Neural crest cell (in vitro differentiated cells): ENCODE results near the gene PRKAR2B. TPM values are rescaled to one million over a fixed set of nuclear protein-coding genes. Genes with fewer than 3 reads are reported as not detected.

Experiments used
- DNase-seq: peaks from one replicate; pipeline ENCODE4 v3.0.0; 2021; ENCODE audit warnings: low read depth, mixed read lengths, low spot score
- H3K27ac Mint-ChIP-seq: one replicate; pipeline ENCODE4 v1.8.0; 2021; ENCODE audit warnings: mild to moderate bottlenecking, mixed read lengths; ENCODE audit not compliant: unreplicated experiment
- H3K27me3 Mint-ChIP-seq: 2 replicates; pipeline ENCODE4 v1.8.0; 2021; ENCODE audit warnings: low read depth, mild to moderate bottlenecking, mixed read lengths
- H3K36me3 Mint-ChIP-seq: 2 replicates; pipeline ENCODE4 v1.8.0; 2021; ENCODE audit warnings: low read depth, mild to moderate bottlenecking, mixed read lengths
- H3K4me1 Mint-ChIP-seq: 2 replicates; pipeline ENCODE4 v1.8.0; 2021; ENCODE audit warnings: mixed read lengths
- H3K4me3 Mint-ChIP-seq: one replicate; pipeline ENCODE4 v1.8.0; 2021; ENCODE audit warnings: mild to moderate bottlenecking, mixed read lengths
- H3K9me3 Mint-ChIP-seq: 2 replicates; pipeline ENCODE4 v1.8.0; 2021; ENCODE audit warnings: mixed read lengths
- total RNA-seq: library from RNA; stranded (reverse); gene quantifications from 2 replicates; pipeline ENCODE4 v1.2.1, GENCODE V29; 2021
- TF ChIP-seq, protein P1 (sequence below): fragments of 200-600 bp; sonication (generic); conservative IDR thresholded peaks from 2 replicates; pipeline ENCODE4 v1.5.0; 2021; ENCODE audit warnings: antibody characterized with exemption, mild to moderate bottlenecking

PRKAR2B gene
- total RNA-seq, 1 donor from 2014 or later, result 14.4 TPM

DNA sequence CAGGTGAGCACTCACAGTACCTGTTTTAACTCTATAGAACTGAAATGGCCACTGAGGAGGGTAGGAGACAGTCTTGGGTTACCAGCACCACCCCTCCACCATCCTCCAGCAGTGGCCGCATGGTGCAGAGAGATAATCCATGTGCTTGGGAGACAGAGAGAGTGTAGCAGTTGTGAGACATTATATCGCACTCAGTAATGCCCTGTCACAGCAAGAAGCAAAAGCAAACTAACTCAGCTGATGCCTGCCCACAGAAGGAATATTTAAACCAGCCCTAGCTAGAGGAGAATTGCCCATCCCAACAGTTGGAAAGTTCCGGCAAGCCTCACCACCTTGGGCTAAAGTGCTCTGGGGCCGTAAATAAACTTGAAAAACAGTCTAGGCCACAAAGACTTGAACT, 65.5 kb downstream of the PRKAR2B start:
- H3K9me3 Mint-ChIP-seq, result peaks cover 3% of the 10 kb centered on the region
- no peaks in the 10 kb centered on the region for H3K36me3 Mint-ChIP-seq
- no peaks in the 10 kb centered on the region for H3K4me1 Mint-ChIP-seq
- H3K27me3 Mint-ChIP-seq, result no peaks in the 10 kb centered on the region
- DNase-seq, result no peak
- TF ChIP-seq, protein P1, sequence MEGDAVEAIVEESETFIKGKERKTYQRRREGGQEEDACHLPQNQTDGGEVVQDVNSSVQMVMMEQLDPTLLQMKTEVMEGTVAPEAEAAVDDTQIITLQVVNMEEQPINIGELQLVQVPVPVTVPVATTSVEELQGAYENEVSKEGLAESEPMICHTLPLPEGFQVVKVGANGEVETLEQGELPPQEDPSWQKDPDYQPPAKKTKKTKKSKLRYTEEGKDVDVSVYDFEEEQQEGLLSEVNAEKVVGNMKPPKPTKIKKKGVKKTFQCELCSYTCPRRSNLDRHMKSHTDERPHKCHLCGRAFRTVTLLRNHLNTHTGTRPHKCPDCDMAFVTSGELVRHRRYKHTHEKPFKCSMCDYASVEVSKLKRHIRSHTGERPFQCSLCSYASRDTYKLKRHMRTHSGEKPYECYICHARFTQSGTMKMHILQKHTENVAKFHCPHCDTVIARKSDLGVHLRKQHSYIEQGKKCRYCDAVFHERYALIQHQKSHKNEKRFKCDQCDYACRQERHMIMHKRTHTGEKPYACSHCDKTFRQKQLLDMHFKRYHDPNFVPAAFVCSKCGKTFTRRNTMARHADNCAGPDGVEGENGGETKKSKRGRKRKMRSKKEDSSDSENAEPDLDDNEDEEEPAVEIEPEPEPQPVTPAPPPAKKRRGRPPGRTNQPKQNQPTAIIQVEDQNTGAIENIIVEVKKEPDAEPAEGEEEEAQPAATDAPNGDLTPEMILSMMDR, result no peak
- H3K27ac Mint-ChIP-seq, result no peak overlapping the region
- H3K4me3 Mint-ChIP-seq, result no peak overlapping the region

DNA sequence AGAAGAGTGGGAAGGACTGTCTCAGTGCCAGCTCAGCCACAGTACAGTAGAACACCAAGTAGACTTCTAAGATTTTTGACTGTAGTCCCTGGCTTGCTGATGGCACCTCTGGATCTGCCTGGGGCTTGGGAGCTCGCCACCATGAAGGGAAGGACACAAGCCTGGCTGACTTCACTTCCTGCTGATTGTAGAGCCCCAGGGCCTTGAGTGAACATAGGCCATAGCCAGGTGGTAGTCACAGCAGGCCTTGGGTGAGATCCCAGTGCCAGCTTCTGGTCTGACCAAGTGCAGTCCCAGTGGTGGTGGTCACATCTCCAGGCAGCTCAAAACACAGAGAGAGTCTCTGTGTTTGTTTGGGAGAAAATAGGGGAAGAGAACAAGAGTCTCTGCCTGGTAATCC, 66.7 kb downstream of the PRKAR2B start:
- H3K36me3 Mint-ChIP-seq, result no peaks in the 10 kb centered on the region
- H3K27me3 Mint-ChIP-seq, result no peaks in the 10 kb centered on the region
- H3K27ac Mint-ChIP-seq, result no peak overlapping the region
- no peaks in the 10 kb centered on the region for H3K4me1 Mint-ChIP-seq
- no peaks in the 10 kb centered on the region for H3K9me3 Mint-ChIP-seq
- TF ChIP-seq, protein P1, result no peak
- DNase-seq, result no peak
- no peak overlapping the region for H3K4me3 Mint-ChIP-seq

DNA sequence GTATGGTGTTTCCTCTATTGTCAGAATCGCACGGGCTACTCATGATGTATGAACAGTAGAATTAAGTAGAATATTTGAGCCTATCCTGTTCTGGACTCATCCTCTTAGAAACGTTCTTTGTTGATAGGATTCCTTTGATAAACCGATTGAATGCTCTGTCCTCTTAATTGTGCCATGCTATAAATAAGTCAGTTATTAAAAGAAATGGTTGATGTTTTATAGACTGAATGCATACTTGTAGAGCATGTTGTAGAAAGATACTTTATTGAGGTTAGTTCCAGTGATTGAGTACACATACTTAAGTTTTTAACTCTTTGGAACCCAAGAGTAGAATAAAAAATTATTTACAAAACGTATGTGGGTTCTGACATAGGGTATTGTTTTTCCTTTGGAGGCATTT, 69.4 kb downstream of the PRKAR2B start:
- no peak for DNase-seq
- no peaks in the 10 kb centered on the region for H3K36me3 Mint-ChIP-seq
- H3K4me1 Mint-ChIP-seq, result peaks cover 9% of the 10 kb centered on the region
- no peak overlapping the region for H3K27ac Mint-ChIP-seq
- H3K27me3 Mint-ChIP-seq, result no peaks in the 10 kb centered on the region
- H3K9me3 Mint-ChIP-seq, result no peaks in the 10 kb centered on the region
- TF ChIP-seq, protein P1, result no peak
- H3K4me3 Mint-ChIP-seq, result no peak overlapping the region

DNA sequence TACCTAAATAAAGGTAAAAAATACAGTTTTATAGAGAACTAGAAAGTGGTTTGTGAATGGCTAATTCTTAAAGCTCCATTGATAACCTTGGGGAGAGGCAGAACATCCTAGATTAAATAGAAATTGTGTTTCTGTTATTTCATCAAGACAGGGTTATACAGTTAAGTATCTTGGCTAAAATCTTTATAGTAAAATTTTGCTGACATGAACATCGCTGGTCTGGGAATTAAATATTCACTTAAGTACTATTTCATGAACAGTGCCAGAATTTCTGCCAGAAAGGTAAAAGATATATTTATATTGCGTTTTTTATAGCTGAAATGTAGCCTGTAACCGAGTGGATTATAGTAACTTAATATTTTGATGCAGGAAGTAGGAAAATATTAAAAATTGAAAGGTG, 70.6 kb downstream of the PRKAR2B start:
- no peak for DNase-seq
- TF ChIP-seq, protein P1, result no peak
- H3K36me3 Mint-ChIP-seq, result no peaks in the 10 kb centered on the region
- peaks cover 9% of the 10 kb centered on the region for H3K4me1 Mint-ChIP-seq
- no peaks in the 10 kb centered on the region for H3K9me3 Mint-ChIP-seq
- H3K4me3 Mint-ChIP-seq, result no peak overlapping the region
- no peaks in the 10 kb centered on the region for H3K27me3 Mint-ChIP-seq
- no peak overlapping the region for H3K27ac Mint-ChIP-seq

DNA sequence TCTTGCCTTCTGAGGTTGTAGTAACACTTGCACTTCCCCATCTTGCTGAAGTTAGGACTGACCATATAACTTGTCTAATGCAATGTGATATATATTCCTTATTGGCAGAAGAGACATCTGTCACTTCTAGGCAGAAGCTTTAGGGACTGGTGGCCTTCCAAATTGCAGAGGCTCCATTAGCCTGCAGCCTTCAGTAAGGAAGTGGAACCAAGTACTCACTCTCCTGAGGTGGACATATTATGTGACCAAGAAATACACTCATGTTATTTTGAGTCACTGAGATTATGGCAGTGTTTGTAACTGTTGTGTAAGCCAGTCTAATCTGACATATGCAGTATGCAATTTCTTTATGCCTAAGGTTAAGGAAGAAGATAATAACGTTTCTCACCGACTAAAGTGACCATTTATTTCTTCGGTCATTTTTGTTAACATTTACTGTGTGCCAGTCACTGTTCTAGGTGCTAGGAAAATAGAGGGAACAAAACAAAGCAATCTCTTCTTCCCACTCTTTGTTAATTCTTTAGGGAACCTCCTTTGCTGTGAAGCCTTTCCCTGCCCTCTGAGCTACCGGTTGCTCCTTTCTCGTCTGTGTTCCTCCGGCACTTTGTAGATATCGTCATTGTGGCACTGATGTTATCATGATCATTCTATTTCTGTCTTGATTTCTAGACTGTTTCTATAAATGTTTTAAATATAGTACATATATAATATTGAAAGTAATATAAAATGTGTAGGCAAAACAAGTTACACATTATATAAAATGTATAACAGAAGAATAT, 71.4 kb downstream of the PRKAR2B start:
- Mint-ChIP-seq H3K9me3 (no peaks in the 10 kb centered on the region), H3K4me3 (no peak overlapping the region), H3K27me3 (no peaks in the 10 kb centered on the region), H3K4me1 (peaks cover 9% of the 10 kb centered on the region), H3K36me3 (no peaks in the 10 kb centered on the region), H3K27ac (no peak overlapping the region)
- TF ChIP-seq, protein P1, result no peak
- no peak for DNase-seq
